KMS-11 (cell line): ENCODE data around the gene TIMM9.

Experiments used
- H2AFZ ChIP-seq: fragments of 200-600 bp; sonication (generic); 2 replicates; pipeline ENCODE4 v1.6.1; 2016; ENCODE audit warnings: antibody characterized with exemption, mixed run types, low read depth
- H3K27ac ChIP-seq: fragments of 200-600 bp; sonication (generic); 2 replicates; pipeline ENCODE4 v1.6.1; 2016; ENCODE audit warnings: mild to moderate bottlenecking, mixed run types
- H3K27me3 ChIP-seq: fragments of 200-600 bp; sonication (generic); 2 replicates; pipeline ENCODE4 v1.6.1; 2017; ENCODE audit warnings: mild to moderate bottlenecking, low read depth, mixed run types, moderate library complexity; ENCODE audit not compliant: insufficient read depth
- H3K36me3 ChIP-seq: fragments of 200-600 bp; sonication (generic); 2 replicates; pipeline ENCODE4 v1.6.1; 2017; ENCODE audit warnings: mild to moderate bottlenecking, mixed run types; ENCODE audit not compliant: insufficient read depth
- H3K4me1 ChIP-seq: fragments of 200-600 bp; sonication (generic); 2 replicates; pipeline ENCODE4 v1.6.1; 2016; ENCODE audit warnings: mild to moderate bottlenecking, low read depth, mixed run types; ENCODE audit not compliant: poor library complexity, severe bottlenecking
- H3K4me2 ChIP-seq: fragments of 200-600 bp; sonication (generic); 2 replicates; pipeline ENCODE4 v1.7.0; 2016; ENCODE audit warnings: mild to moderate bottlenecking, mixed run types
- H3K4me3 ChIP-seq: fragments of 200-600 bp; sonication (generic); IDR thresholded peaks from 2 replicates; pipeline ENCODE4 v1.6.1; 2017; ENCODE audit warnings: low read depth, low read length, mixed read lengths; ENCODE audit not compliant: insufficient read depth
- H3K79me2 ChIP-seq: fragments of 200-600 bp; sonication (generic); 2 replicates; pipeline ENCODE4 v1.6.1; 2016; ENCODE audit warnings: low read depth, mixed run types; ENCODE audit not compliant: insufficient read depth
- H3K9ac ChIP-seq: fragments of 200-600 bp; sonication (generic); 2 replicates; pipeline ENCODE4 v1.6.1; 2016; ENCODE audit warnings: mild to moderate bottlenecking, mixed run types
- H4K20me1 ChIP-seq: fragments of 200-600 bp; sonication (generic); 2 replicates; pipeline ENCODE4 v1.6.1; 2016; ENCODE audit warnings: mild to moderate bottlenecking, mixed run types; ENCODE audit not compliant: insufficient read depth
- TF ChIP-seq, protein P1 (sequence below): fragments of 200-600 bp; sonication (generic); conservative IDR thresholded peaks from 2 replicates; pipeline ENCODE4 v1.6.1; 2017; ENCODE audit warnings: low read depth, mild to moderate bottlenecking, antibody characterized with exemption, low read length, moderate library complexity, mixed read lengths

Gene TIMM9

DNA sequence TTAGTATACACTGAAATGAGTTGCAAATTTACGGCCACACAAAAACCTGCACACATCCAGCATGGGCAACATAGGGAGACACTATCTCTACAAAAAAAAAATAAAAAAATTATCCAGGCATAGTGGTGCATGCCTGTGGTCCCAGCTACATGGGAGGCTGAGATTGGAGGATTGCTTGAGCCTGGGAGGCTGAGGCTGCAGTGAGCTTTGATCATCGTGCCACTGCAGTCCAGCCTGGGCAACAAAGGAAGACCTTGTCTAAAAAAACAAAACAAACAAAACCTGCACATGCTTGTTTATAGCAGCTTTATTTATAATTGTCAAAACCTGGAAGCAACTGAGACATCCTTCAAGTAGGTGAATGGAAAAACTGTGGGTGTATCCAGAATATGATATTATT, 36.5 kb downstream of the TIMM9 start:
- no peak overlapping the region for H3K4me3 ChIP-seq
- no peak overlapping the region for H3K9ac ChIP-seq
- H3K27ac ChIP-seq: no peak overlapping the region
- H2AFZ ChIP-seq: no peak overlapping the region
- peaks cover 6% of the 10 kb centered on the region for H3K4me1 ChIP-seq
- H3K4me2 ChIP-seq: no peak overlapping the region
- no peaks in the 10 kb centered on the region for H3K27me3 ChIP-seq
- H3K36me3 ChIP-seq: no peaks in the 10 kb centered on the region
- no peaks in the 10 kb centered on the region for H3K79me2 ChIP-seq
- no peaks in the 10 kb centered on the region for H4K20me1 ChIP-seq
- TF ChIP-seq, protein P1, sequence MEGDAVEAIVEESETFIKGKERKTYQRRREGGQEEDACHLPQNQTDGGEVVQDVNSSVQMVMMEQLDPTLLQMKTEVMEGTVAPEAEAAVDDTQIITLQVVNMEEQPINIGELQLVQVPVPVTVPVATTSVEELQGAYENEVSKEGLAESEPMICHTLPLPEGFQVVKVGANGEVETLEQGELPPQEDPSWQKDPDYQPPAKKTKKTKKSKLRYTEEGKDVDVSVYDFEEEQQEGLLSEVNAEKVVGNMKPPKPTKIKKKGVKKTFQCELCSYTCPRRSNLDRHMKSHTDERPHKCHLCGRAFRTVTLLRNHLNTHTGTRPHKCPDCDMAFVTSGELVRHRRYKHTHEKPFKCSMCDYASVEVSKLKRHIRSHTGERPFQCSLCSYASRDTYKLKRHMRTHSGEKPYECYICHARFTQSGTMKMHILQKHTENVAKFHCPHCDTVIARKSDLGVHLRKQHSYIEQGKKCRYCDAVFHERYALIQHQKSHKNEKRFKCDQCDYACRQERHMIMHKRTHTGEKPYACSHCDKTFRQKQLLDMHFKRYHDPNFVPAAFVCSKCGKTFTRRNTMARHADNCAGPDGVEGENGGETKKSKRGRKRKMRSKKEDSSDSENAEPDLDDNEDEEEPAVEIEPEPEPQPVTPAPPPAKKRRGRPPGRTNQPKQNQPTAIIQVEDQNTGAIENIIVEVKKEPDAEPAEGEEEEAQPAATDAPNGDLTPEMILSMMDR: no peak

DNA sequence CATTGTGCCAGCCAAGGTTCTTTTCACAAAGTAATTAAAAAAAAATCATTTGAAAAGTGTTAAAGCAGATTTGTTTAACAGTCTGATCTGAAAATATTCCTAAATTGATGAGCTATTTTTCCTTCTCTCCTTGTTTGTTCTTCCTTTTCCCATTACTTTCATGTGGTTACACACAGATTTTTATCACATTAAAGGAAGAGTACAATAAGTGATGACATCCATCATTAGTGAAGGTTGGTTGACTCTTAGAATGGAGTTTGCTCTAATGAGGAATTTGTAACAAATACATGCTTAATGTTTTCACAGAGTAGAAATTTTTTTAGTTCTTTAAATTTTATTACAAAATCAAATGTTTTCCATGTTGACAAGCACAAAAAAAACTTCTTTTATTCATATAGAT, 50.5 kb downstream of the TIMM9 start:
- TF ChIP-seq, protein P1: no peak
- Histone ChIP-seq H3K4me1 (no peaks in the 10 kb centered on the region), H2AFZ (no peak overlapping the region), H3K79me2 (no peaks in the 10 kb centered on the region), H3K4me2 (no peak overlapping the region), H3K36me3 (no peaks in the 10 kb centered on the region), H3K9ac (no peak overlapping the region), H3K4me3 (no peak overlapping the region), H4K20me1 (no peaks in the 10 kb centered on the region), H3K27ac (no peak overlapping the region), H3K27me3 (no peaks in the 10 kb centered on the region)

DNA sequence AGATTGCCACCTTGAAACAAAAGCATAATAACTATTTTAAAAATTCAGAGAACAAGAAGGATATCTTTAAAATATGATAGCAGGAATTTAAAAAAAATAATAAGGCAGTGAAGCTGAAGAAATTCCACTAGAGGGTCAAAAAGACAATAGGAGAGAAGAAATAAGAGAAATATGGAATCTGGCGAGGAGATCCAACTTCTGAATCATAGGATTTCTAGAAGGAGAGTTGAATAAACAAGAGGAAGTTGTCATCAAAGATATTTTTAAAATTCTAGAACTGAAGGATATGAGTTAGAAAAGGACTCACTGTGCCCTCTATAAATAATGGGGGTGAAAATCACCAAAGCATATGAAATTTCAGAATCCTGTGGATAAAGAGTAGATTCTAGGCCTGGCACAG, 58.4 kb downstream of the TIMM9 start:
- no peak overlapping the region for H3K27ac ChIP-seq
- no peak overlapping the region for H3K9ac ChIP-seq
- H3K79me2 ChIP-seq: no peaks in the 10 kb centered on the region
- H3K4me2 ChIP-seq: no peak overlapping the region
- H3K36me3 ChIP-seq: no peaks in the 10 kb centered on the region
- no peak overlapping the region for H2AFZ ChIP-seq
- no peak overlapping the region for H3K4me3 ChIP-seq
- H3K4me1 ChIP-seq: no peaks in the 10 kb centered on the region
- H3K27me3 ChIP-seq: no peaks in the 10 kb centered on the region
- TF ChIP-seq, protein P1: no peak
- no peaks in the 10 kb centered on the region for H4K20me1 ChIP-seq

DNA sequence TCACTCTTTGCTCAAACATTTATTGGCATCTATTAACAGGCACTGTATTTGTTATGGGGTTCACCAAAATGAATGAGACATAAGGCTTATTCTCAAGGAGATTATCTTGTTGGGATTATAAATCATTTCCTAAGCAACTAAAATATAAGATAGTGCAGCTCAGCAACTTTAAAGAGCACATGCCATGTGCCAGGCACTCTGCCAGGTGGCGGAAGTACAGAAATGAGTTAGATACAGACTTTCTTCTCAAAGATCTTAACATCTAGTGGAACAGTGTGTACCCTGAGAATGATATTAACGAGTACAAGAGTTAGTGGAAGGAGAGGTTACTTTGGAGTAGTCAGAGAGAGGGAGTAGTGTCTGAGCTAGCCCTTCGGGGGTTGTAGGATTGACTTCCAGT, 60.0 kb downstream of the TIMM9 start:
- Histone ChIP-seq H3K27ac (no peak overlapping the region), H3K79me2 (no peaks in the 10 kb centered on the region), H3K27me3 (no peaks in the 10 kb centered on the region), H2AFZ (no peak overlapping the region), H3K4me1 (no peaks in the 10 kb centered on the region), H3K4me3 (no peak overlapping the region), H3K36me3 (no peaks in the 10 kb centered on the region), H3K4me2 (no peak overlapping the region), H3K9ac (no peak overlapping the region), H4K20me1 (no peaks in the 10 kb centered on the region)
- TF ChIP-seq, protein P1: no peak

DNA sequence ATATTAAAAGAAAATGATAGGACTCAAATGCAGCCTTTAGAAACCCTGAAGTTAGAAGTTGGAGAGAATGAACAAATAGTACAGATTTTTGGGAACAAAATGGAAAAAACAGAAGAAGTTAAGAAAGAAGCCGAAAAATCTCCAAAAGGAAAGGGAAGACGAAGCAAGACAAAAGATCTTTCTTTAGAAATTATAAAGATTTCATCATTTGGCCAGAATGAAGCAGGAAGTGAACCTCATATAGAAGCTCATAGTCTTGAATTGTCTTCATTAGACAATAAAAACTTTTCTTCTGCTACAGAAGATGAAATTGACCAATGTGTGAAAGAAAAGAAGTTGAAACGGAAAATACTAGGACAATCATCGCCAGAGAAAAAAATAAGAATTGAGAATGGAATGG, 63.0 kb downstream of the TIMM9 start:
- no peaks in the 10 kb centered on the region for H3K4me1 ChIP-seq
- H3K4me2 ChIP-seq: no peak overlapping the region
- H3K36me3 ChIP-seq: no peaks in the 10 kb centered on the region
- no peak overlapping the region for H3K9ac ChIP-seq
- H3K27ac ChIP-seq: no peak overlapping the region
- H3K4me3 ChIP-seq: no peak overlapping the region
- H3K27me3 ChIP-seq: no peaks in the 10 kb centered on the region
- no peak overlapping the region for H2AFZ ChIP-seq
- TF ChIP-seq, protein P1: no peak
- H3K79me2 ChIP-seq: no peaks in the 10 kb centered on the region
- no peaks in the 10 kb centered on the region for H4K20me1 ChIP-seq
